Upper lobe of left lung (tissue), 6 donors: ENCODE measurements around the gene LDLRAD3. TPM values are rescaled to one million over a fixed set of nuclear protein-coding genes. Genes with fewer than 3 reads are reported as not detected.
A peak's percentile ranks its signal among the peaks of the same experiment; 100 is the strongest.

Source experiments
- ATAC-seq, 2 donors: fragments of 200-7000 bp; cut with Tn5 transposase; one replicate each; pipeline ENCODE4 v1.9.1; 2022; ENCODE audit warnings: mild to moderate bottlenecking in 2 of 2, moderate library complexity in 2 of 2; ENCODE audit not compliant: low FRiP score in 2 of 2
- DNase-seq, 2 donors: peaks; one replicate each; pipeline ENCODE4 v3.0.0-alpha.2; 2019 to 2020
- H3K27ac ChIP-seq, 4 donors: fragments of 200-600 bp; sonication (generic); one replicate each; pipeline ENCODE4 v1.5.1; 2016 to 2019
- H3K27me3 ChIP-seq, 4 donors: fragments of 200-600 bp; sonication (generic); one replicate each; pipeline ENCODE4 v1.5.1; 2017 to 2019
- H3K36me3 ChIP-seq, 4 donors: fragments of 200-600 bp; sonication (generic); one replicate each; pipeline ENCODE4 v1.5.1; 2016 to 2019
- H3K4me1 ChIP-seq, 4 donors: fragments of 200-600 bp; sonication (generic); one replicate each; pipeline ENCODE4 v1.5.1; 2018 to 2019
- H3K4me3 ChIP-seq, 4 donors: fragments of 200-600 bp; sonication (generic); one replicate each; pipeline ENCODE4 v1.5.1; 2017 to 2019; ENCODE audit warnings: mild to moderate bottlenecking in 2 of 4, moderate library complexity in 1 of 4
- H3K9me3 ChIP-seq, 4 donors: fragments of 200-600 bp; sonication (generic); one replicate each; pipeline ENCODE4 v1.5.1; 2018 to 2019
- EP300 ChIP-seq, 4 donors: sonication (generic); formaldehyde crosslinking; IDR thresholded peaks; one replicate each; pipeline ENCODE4 v1.5.1; 2017; ENCODE audit warnings: antibody characterized with exemption in 4 of 4, control low read depth in 2 of 4
- POLR2A ChIP-seq, 4 donors: fragments of 450-650 bp; IDR thresholded peaks; one replicate each; pipeline ENCODE4 v1.5.1; 2016 to 2017; ENCODE audit warnings: antibody characterized with exemption in 4 of 4, mild to moderate bottlenecking in 2 of 4
- POLR2AphosphoS5 ChIP-seq, 2 donors: sonication (generic); formaldehyde crosslinking; IDR thresholded peaks; one replicate each; pipeline ENCODE4 v1.5.1; 2017; ENCODE audit warnings: antibody characterized with exemption in 2 of 2
- WGBS, 2 donors: methylation state at CpG; one replicate each; pipeline ENCODE4 v1.1.5; 2017 to 2018; 5-methylcytosine and 5-hydroxymethylcytosine counted together
- total RNA-seq, 6 donors: library from RNA; depleted of rRNA in 4 of 6; stranded (reverse); fragments of >200 nt in 4 of 6; gene quantifications; one replicate each; pipeline versions ENCODE4 v1.1.0 to v1.2.1, GENCODE V29; 2016 to 2021
- TF ChIP-seq, protein P1 (sequence below), 6 experiments: fragments of 450-650 bp in 4 of 6; fragments of 200-600 bp in 2 of 6; sonication (generic) in 2 of 6; IDR thresholded peaks; one replicate each; pipeline ENCODE4 v1.5.1; 2016 to 2019; ENCODE audit warnings: antibody characterized with exemption in 6 of 6
- donor health status: DM: no; HTN: no; CAD: no; lungs with moderate emphysema.
- donor health status: DM: no; HTN: yes; CAD: no; lungs with severe emphysema.

LDLRAD3 gene
- total RNA-seq, 6 donors from 2014 or later, result 4.4 to 16.8 (median 7.4) TPM

DNA sequence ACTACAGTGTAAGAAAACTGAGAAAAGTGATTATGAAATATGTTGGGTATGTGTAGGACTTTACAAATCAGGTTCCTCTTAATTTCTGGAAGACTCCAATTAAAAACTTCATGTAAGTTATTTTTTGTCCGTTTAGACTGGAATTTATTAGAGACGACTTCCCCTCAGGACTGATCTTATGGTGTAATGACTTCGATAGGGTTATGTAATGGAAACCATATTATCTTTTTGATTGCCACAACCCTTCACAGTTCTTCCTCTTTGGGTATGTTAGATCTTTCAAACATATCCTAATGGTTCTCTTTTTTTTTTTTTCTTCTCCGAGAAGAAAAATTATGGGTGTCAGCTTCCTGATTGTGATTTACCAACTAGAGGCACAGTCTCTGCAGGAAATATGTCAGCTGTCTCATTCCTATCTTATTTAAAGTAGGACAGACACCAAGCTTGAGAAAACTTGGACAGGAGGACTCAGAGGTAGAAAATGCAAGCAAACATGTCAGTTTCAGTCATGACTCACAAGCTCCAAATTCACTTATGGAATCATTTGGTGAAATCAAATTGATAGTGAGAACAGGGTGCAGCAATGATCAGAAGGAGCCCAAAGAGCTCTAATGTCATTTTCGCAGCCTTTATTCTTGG lies 11.1 kb upstream of the LDLRAD3 start:
- Histone ChIP-seq H3K36me3 (no peaks in the 10 kb centered on the region), H3K4me1 (peaks cover 2 to 7% (median 4%) of the 10 kb centered on the region in 4 donors), H3K4me3 (no peak overlapping the region), H3K9me3 (peaks cover 0 to 4% (median 0%) of the 10 kb centered on the region in 4 donors), H3K27me3 (no peaks in the 10 kb centered on the region), H3K27ac (peak overlapping the region in 2 of 4 donors; percentile 33 to 37)
- TF ChIP-seq, protein P1, sequence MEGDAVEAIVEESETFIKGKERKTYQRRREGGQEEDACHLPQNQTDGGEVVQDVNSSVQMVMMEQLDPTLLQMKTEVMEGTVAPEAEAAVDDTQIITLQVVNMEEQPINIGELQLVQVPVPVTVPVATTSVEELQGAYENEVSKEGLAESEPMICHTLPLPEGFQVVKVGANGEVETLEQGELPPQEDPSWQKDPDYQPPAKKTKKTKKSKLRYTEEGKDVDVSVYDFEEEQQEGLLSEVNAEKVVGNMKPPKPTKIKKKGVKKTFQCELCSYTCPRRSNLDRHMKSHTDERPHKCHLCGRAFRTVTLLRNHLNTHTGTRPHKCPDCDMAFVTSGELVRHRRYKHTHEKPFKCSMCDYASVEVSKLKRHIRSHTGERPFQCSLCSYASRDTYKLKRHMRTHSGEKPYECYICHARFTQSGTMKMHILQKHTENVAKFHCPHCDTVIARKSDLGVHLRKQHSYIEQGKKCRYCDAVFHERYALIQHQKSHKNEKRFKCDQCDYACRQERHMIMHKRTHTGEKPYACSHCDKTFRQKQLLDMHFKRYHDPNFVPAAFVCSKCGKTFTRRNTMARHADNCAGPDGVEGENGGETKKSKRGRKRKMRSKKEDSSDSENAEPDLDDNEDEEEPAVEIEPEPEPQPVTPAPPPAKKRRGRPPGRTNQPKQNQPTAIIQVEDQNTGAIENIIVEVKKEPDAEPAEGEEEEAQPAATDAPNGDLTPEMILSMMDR (IDR thresholded peaks at IDR 0.05), result no peak
- no peak for TF ChIP-seq EP300 (IDR thresholded peaks at IDR 0.05)
- TF ChIP-seq POLR2A (IDR thresholded peaks at IDR 0.05), result no peak
- TF ChIP-seq POLR2AphosphoS5 (IDR thresholded peaks at IDR 0.05), result no peak
- no peak for DNase-seq
- ATAC-seq, result peak in 1 of 2 donors; percentile 68
- WGBS, 2 donors, result 43 to 53% methylated on average over 5 of the region's 5 CpGs

DNA sequence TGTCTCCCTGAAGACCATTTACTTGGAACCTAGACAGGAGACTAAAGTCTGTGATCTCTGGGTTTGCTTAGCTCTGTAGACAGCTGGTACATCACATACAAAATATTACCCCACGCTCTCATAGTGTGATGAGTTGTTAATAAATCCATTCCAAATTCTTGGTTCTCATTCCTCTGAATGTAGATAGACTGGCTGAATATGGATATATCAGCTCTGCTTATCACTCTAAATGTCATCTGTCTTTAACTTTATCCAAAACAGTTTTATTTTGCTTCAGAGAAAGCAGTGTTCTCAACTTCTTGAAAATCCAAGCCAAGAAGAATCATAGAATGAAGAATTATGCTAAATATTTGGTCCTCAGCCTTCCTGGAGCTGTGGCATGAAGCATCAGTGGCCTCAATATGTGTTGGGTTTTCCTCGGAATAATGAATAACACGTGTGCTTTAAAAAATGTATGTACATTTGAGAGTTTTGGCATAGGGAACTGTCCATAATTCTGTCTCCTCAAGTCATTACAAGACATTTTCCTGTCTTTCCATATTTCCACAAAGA lies 10.5 kb upstream of the LDLRAD3 start:
- Histone ChIP-seq H3K9me3 (peaks cover 0 to 4% (median 0%) of the 10 kb centered on the region in 4 donors), H3K36me3 (no peaks in the 10 kb centered on the region), H3K27ac (peak overlapping the region in 2 of 4 donors; percentile 15 to 17), H3K4me3 (no peak overlapping the region), H3K4me1 (peaks cover 0 to 4% (median 0%) of the 10 kb centered on the region in 4 donors), H3K27me3 (no peaks in the 10 kb centered on the region)
- TF ChIP-seq EP300 (IDR thresholded peaks at IDR 0.05), result no peak
- TF ChIP-seq POLR2A (IDR thresholded peaks at IDR 0.05), result no peak
- TF ChIP-seq POLR2AphosphoS5 (IDR thresholded peaks at IDR 0.05), result no peak
- TF ChIP-seq, protein P1 (IDR thresholded peaks at IDR 0.05), result no peak
- ATAC-seq, result no peak
- no peak for DNase-seq
- WGBS, 2 donors, result 73 to 86% methylated on average over 3 of the region's 3 CpGs

DNA sequence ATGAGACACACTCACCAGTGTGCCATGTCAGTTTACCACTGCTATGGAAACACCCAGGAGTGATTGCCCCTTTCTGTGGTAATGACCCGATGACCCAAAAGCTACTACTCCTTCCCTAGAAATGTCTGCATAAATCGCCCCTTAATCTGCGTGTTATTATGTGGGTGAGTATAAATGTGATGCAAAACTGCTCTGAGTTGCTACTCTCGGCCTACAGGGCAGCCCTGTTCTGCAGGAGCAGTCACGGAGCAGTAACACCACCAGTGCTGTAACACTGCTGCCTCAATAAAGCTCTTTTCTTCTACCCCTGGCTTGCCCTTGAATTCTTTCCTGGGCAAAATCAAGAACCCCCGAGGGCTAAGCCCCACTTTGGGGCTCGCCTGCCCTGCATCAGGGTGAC lies 9.6 kb upstream of the LDLRAD3 start:
- Histone ChIP-seq H3K36me3 (no peaks in the 10 kb centered on the region), H3K27ac (no peak overlapping the region), H3K4me3 (no peak overlapping the region), H3K9me3 (peaks cover 0 to 4% (median 0%) of the 10 kb centered on the region in 4 donors), H3K27me3 (no peaks in the 10 kb centered on the region), H3K4me1 (peaks cover 0 to 4% (median 0%) of the 10 kb centered on the region in 4 donors)
- no peak for DNase-seq
- TF ChIP-seq POLR2A (IDR thresholded peaks at IDR 0.05) (no peak), EP300 (IDR thresholded peaks at IDR 0.05) (no peak), POLR2AphosphoS5 (IDR thresholded peaks at IDR 0.05) (no peak)
- TF ChIP-seq, protein P1 (IDR thresholded peaks at IDR 0.05), result no peak
- 71 to 82% methylated on average over 7 of the region's 7 CpGs for WGBS, 2 donors
- ATAC-seq, result no peak

DNA sequence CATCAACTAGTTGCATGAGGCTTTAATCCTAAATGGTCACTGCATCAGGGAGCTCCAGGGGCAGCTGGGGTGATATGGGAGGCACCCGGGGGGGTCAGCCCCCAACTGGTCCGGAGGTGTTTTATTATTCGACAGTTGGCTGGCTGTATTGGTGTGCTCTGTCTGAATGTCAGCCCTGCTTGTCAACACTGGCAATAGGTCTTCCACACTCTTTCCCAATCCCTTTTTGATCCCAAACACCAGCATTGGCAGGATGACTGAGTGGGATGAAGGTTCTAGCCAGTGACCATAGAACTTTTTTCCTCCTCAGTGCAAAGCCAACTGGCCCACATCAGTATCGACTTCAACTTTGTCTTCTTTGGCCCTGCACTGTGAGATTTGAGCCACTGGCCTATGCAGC lies 8.9 kb upstream of the LDLRAD3 start:
- no peaks in the 10 kb centered on the region for H3K36me3 ChIP-seq
- no peak overlapping the region for H3K4me3 ChIP-seq
- no peaks in the 10 kb centered on the region for H3K27me3 ChIP-seq
- peaks cover 0 to 4% (median 0%) of the 10 kb centered on the region in 4 donors for H3K4me1 ChIP-seq
- no peak for ATAC-seq
- no peak for TF ChIP-seq POLR2AphosphoS5 (IDR thresholded peaks at IDR 0.05)
- no peak for TF ChIP-seq EP300 (IDR thresholded peaks at IDR 0.05)
- TF ChIP-seq, protein P1 (IDR thresholded peaks at IDR 0.05), result no peak
- no peak for TF ChIP-seq POLR2A (IDR thresholded peaks at IDR 0.05)
- 79 to 82% methylated on average over 4 of the region's 4 CpGs for WGBS, 2 donors
- no peak overlapping the region for H3K27ac ChIP-seq
- DNase-seq, result no peak
- H3K9me3 ChIP-seq, result peaks cover 0 to 4% (median 0%) of the 10 kb centered on the region in 4 donors
